Fibroblast of pulmonary artery (primary cell): ENCODE results near the gene MED26.

Experiments used
- DNase-seq: peaks from one replicate; pipeline ENCODE4 v3.0.0-alpha.2; 2010; ENCODE audit warnings: low read depth
- H3K4me3 ChIP-seq: replicated peaks from 2 replicates; pipeline ENCODE4 v1.5.1; 2011; ENCODE audit warnings: low read depth, mild to moderate bottlenecking, control low read depth, low read length, moderate library complexity
- CTCF ChIP-seq: IDR thresholded peaks from 2 replicates; pipeline ENCODE4 v1.5.1; 2011; ENCODE audit warnings: mild to moderate bottlenecking, control low read depth, low read length, inconsistent platforms; ENCODE audit errors: missing control alignments

MED26 gene

GRCh38 chr19:16591803-16592556 is 36.0 kb downstream of the MED26 start:
- no peak for TF ChIP-seq CTCF
- DNase-seq: no peak
- no peak overlapping the region for H3K4me3 ChIP-seq

GRCh38 chr19:16590876-16591802 is 36.9 kb downstream of the MED26 start:
- no peak overlapping the region for H3K4me3 ChIP-seq
- DNase-seq: no peak
- TF ChIP-seq CTCF: no peak

GRCh38 chr19:16589917-16590316 is 38.1 kb downstream of the MED26 start:
- H3K4me3 ChIP-seq: no peak overlapping the region
- no peak for DNase-seq
- TF ChIP-seq CTCF: no peak

- no peak for TF ChIP-seq CTCF
- no peak overlapping the region for H3K4me3 ChIP-seq
- DNase-seq: no peak
Observed at GRCh38 chr19:16588824-16589577, 39.0 kb downstream of the MED26 start.

GRCh38 chr19:16587833-16588823 is 39.9 kb downstream of the MED26 start:
- DNase-seq: peak; percentile 39
- H3K4me3 ChIP-seq: peak overlapping the region; percentile 0
- peak; percentile 6 for TF ChIP-seq CTCF
